ENCODE results near the gene KCTD17.

GRCh38 chr22:37067428-37067827, 15.9 kb downstream of the KCTD17 start:
- no peak for TF ChIP-seq CTCF (IDR thresholded peaks at IDR 0.05)
- no peak for TF ChIP-seq POLR2A (IDR thresholded peaks at IDR 0.05)
